GM21737 (cell line): ENCODE results near the gene DSG3.

Source experiments
- ATAC-seq: cut with Tn5 transposase; IDR thresholded peaks from one replicate; pipeline ENCODE4 v1.9.1; 2021; ENCODE audit warnings: mild to moderate bottlenecking, moderate library complexity; ENCODE audit not compliant: unreplicated experiment

Gene DSG3

GRCh38 chr18:31429623-31430022 lies 17.9 kb upstream of the DSG3 start:
- no peak for ATAC-seq

GRCh38 chr18:31430072-31430471 lies 17.5 kb upstream of the DSG3 start:
- no peak for ATAC-seq

- no peak for ATAC-seq
Measured at GRCh38 chr18:31430554-31430953, 17.0 kb upstream of the DSG3 start.

- ATAC-seq: no peak
Measured at GRCh38 chr18:31432316-31432715, 15.2 kb upstream of the DSG3 start.

GRCh38 chr18:31436825-31437224 lies 10.7 kb upstream of the DSG3 start:
- ATAC-seq: no peak

GRCh38 chr18:31438402-31438801 lies 9.1 kb upstream of the DSG3 start:
- no peak for ATAC-seq

GRCh38 chr18:31439807-31440325 lies 7.7 kb upstream of the DSG3 start:
- no peak for ATAC-seq

GRCh38 chr18:31440787-31441186 lies 6.8 kb upstream of the DSG3 start:
- ATAC-seq: no peak

GRCh38 chr18:31441493-31441892 lies 6.0 kb upstream of the DSG3 start:
- ATAC-seq: no peak

- ATAC-seq: no peak
Measured at GRCh38 chr18:31444142-31444541, 3.4 kb upstream of the DSG3 start.

GRCh38 chr18:31445908-31446307 lies 1.6 kb upstream of the DSG3 start:
- no peak for ATAC-seq

- ATAC-seq: no peak
Measured at GRCh38 chr18:31446854-31447253, 687 bp upstream of the DSG3 start.

- no peak for ATAC-seq
Measured at GRCh38 chr18:31450409-31450808, 2.9 kb downstream of the DSG3 start.

- ATAC-seq: no peak
Measured at GRCh38 chr18:31451625-31452024, 4.1 kb downstream of the DSG3 start.

- ATAC-seq: no peak
Measured at GRCh38 chr18:31454066-31454708, 6.6 kb downstream of the DSG3 start.

GRCh38 chr18:31469629-31470028 lies 22.1 kb downstream of the DSG3 start:
- no peak for ATAC-seq

- ATAC-seq: no peak
Measured at GRCh38 chr18:31478688-31479087, 31.1 kb downstream of the DSG3 start.

- no peak for ATAC-seq
Measured at GRCh38 chr18:31482051-31482450, 34.5 kb downstream of the DSG3 start.

- no peak for ATAC-seq
Measured at GRCh38 chr18:31483396-31483795, 35.9 kb downstream of the DSG3 start.

GRCh38 chr18:31484461-31484860 lies 36.9 kb downstream of the DSG3 start:
- ATAC-seq: no peak

- no peak for ATAC-seq
Measured at GRCh38 chr18:31486165-31486564, 38.6 kb downstream of the DSG3 start.

GRCh38 chr18:31487246-31488015 lies 39.9 kb downstream of the DSG3 start:
- ATAC-seq: no peak
